Panc1 (cell line): ENCODE data around the gene TAC3.
"Not testable (repeated sequence)": the region's sequence is repeated elsewhere in the genome, so short reads cannot be mapped to it uniquely, and the experiment has no call there.

Experiments used
- REST ChIP-seq, 2 experiments: IDR thresholded peaks; 2 replicates each; pipeline ENCODE4 v1.6.1; 2011 to 2012; ENCODE audit warnings: low read depth in 2 of 2, control low read depth in 1 of 2, low read length in 1 of 2, mild to moderate bottlenecking in 1 of 2, moderate library complexity in 1 of 2; ENCODE audit not compliant: insufficient read depth in 1 of 2
- TCF7L2 ChIP-seq: IDR thresholded peaks from 2 replicates; pipeline ENCODE4 v1.6.1; 2011; ENCODE audit warnings: mild to moderate bottlenecking, low read depth, low read length, inconsistent platforms
- TF ChIP-seq, protein P1 (sequence below): fragments of 450-650 bp; IDR thresholded peaks from 2 replicates; pipeline ENCODE4 v1.5.1; 2017; ENCODE audit warnings: mild to moderate bottlenecking

DNA sequence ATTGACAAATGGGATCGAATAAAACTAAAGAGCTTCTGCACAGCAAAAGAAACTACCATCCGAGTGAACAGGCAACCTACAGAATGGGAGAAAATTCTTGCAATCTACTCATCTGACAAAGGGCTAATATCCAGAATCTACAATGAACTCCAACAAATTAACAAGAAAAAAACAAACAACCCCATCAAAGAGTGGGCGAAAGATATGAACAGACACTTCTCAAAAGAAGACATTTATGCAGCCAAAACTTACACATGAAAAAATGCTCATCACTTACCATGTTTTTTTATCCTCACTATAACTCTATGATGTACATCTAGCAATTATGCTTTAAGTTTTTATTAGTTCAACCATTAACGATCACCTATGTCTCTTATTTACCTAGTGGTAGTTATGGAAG, 37.6 kb upstream of the TAC3 start:
- TF ChIP-seq TCF7L2; REST (IDR thresholded peaks at IDR 0.05; ENCODE audit: insufficient read depth in 1 of 2, low read depth in 2 of 2, low read length in 1 of 2): not testable (repeated sequence)
- TF ChIP-seq, protein P1, sequence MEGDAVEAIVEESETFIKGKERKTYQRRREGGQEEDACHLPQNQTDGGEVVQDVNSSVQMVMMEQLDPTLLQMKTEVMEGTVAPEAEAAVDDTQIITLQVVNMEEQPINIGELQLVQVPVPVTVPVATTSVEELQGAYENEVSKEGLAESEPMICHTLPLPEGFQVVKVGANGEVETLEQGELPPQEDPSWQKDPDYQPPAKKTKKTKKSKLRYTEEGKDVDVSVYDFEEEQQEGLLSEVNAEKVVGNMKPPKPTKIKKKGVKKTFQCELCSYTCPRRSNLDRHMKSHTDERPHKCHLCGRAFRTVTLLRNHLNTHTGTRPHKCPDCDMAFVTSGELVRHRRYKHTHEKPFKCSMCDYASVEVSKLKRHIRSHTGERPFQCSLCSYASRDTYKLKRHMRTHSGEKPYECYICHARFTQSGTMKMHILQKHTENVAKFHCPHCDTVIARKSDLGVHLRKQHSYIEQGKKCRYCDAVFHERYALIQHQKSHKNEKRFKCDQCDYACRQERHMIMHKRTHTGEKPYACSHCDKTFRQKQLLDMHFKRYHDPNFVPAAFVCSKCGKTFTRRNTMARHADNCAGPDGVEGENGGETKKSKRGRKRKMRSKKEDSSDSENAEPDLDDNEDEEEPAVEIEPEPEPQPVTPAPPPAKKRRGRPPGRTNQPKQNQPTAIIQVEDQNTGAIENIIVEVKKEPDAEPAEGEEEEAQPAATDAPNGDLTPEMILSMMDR: not testable (repeated sequence)
